Measurements from ENCODE around the gene IFT57. TPM values are rescaled to one million over a fixed set of nuclear protein-coding genes. Genes with fewer than 3 reads are reported as not detected.

IFT57 gene
- total RNA-seq, 1 donor from 2014 or later, result 43.1 TPM

- Mint-ChIP-seq H3K36me3 (peaks cover 23% of the 10 kb centered on the region), H3K4me3 (no peak overlapping the region), H3K9me3 (no peaks in the 10 kb centered on the region), H3K27me3 (ENCODE audit: low read depth) (no peaks in the 10 kb centered on the region), H3K4me1 (peaks cover 21% of the 10 kb centered on the region), H3K27ac (no peak overlapping the region)
- TF ChIP-seq, protein P1, sequence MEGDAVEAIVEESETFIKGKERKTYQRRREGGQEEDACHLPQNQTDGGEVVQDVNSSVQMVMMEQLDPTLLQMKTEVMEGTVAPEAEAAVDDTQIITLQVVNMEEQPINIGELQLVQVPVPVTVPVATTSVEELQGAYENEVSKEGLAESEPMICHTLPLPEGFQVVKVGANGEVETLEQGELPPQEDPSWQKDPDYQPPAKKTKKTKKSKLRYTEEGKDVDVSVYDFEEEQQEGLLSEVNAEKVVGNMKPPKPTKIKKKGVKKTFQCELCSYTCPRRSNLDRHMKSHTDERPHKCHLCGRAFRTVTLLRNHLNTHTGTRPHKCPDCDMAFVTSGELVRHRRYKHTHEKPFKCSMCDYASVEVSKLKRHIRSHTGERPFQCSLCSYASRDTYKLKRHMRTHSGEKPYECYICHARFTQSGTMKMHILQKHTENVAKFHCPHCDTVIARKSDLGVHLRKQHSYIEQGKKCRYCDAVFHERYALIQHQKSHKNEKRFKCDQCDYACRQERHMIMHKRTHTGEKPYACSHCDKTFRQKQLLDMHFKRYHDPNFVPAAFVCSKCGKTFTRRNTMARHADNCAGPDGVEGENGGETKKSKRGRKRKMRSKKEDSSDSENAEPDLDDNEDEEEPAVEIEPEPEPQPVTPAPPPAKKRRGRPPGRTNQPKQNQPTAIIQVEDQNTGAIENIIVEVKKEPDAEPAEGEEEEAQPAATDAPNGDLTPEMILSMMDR (IDR thresholded peaks at IDR 0.05; ENCODE audit: unreplicated experiment), result no peak
- no peak for DNase-seq (ENCODE audit: low spot score in 2 of 2, unreplicated experiment in 2 of 2)
Observed at GRCh38 chr3:108215871-108216270, 6.4 kb downstream of the IFT57 start.

DNA sequence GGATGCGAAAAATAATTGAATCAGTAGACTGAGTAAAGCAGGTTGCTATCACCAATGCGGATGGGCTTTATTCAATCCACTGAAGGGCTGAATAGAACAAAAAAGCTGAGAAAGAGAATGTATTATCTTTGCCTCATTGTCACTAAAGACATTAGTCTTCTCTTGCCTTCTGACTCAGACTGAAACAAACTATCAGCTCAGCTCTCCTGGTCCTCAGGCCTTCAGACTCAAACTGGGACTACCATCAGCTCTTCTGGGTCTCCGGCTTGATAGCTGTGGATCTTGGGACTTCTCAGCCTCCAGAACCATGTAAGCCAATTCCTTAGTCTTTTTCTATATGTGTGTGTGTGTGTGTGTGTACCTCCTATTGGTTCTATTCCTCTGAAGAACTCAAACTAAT lies 12.6 kb downstream of the IFT57 start:
- no peaks in the 10 kb centered on the region for H3K27me3 Mint-ChIP-seq (ENCODE audit: low read depth)
- no peak for DNase-seq (ENCODE audit: low spot score in 2 of 2, unreplicated experiment in 2 of 2)
- TF ChIP-seq, protein P1 (IDR thresholded peaks at IDR 0.05; ENCODE audit: unreplicated experiment), result no peak
- H3K36me3 Mint-ChIP-seq, result peaks cover 37% of the 10 kb centered on the region
- H3K9me3 Mint-ChIP-seq, result no peaks in the 10 kb centered on the region
- peaks cover 5% of the 10 kb centered on the region for H3K4me1 Mint-ChIP-seq
- no peak overlapping the region for H3K27ac Mint-ChIP-seq
- no peak overlapping the region for H3K4me3 Mint-ChIP-seq

GRCh38 chr3:108208831-108209230 lies 13.4 kb downstream of the IFT57 start:
- H3K27ac Mint-ChIP-seq, result no peak overlapping the region
- TF ChIP-seq, protein P1 (IDR thresholded peaks at IDR 0.05; ENCODE audit: unreplicated experiment), result no peak
- H3K36me3 Mint-ChIP-seq, result peaks cover 37% of the 10 kb centered on the region
- no peaks in the 10 kb centered on the region for H3K9me3 Mint-ChIP-seq
- H3K27me3 Mint-ChIP-seq (ENCODE audit: low read depth), result no peaks in the 10 kb centered on the region
- H3K4me3 Mint-ChIP-seq, result no peak overlapping the region
- H3K4me1 Mint-ChIP-seq, result peaks cover 5% of the 10 kb centered on the region
- no peak for DNase-seq (ENCODE audit: low spot score in 2 of 2, unreplicated experiment in 2 of 2)

DNA sequence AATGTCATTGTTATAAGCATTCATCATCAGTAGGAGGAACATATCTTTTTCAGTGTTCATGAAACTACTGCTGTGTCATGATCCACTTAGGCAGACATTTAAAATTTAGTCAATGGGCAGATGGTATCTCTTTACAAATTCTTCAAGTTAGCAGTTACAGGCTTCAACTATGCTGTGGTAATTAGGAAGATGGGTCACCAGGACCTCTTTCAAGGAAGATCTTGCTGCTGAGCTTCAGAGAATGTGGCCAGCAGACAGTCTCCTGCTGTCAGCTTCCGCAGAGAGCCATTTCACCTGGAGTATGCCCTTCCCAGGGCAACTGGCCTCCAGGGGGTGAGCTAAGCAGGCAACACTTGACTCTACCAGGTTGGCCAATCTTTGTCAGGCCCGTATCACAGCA lies 19.4 kb downstream of the IFT57 start:
- no peaks in the 10 kb centered on the region for H3K9me3 Mint-ChIP-seq
- H3K27ac Mint-ChIP-seq, result no peak overlapping the region
- no peak overlapping the region for H3K4me3 Mint-ChIP-seq
- TF ChIP-seq, protein P1 (IDR thresholded peaks at IDR 0.05; ENCODE audit: unreplicated experiment), result no peak
- H3K4me1 Mint-ChIP-seq, result no peaks in the 10 kb centered on the region
- peaks cover 15% of the 10 kb centered on the region for H3K36me3 Mint-ChIP-seq
- DNase-seq (ENCODE audit: low spot score in 2 of 2, unreplicated experiment in 2 of 2), result no peak
- H3K27me3 Mint-ChIP-seq (ENCODE audit: low read depth), result no peaks in the 10 kb centered on the region

GRCh38 chr3:108202080-108202479 lies 20.1 kb downstream of the IFT57 start:
- Mint-ChIP-seq H3K27me3 (ENCODE audit: low read depth) (no peaks in the 10 kb centered on the region), H3K36me3 (peaks cover 12% of the 10 kb centered on the region), H3K9me3 (no peaks in the 10 kb centered on the region), H3K4me1 (no peaks in the 10 kb centered on the region), H3K27ac (no peak overlapping the region), H3K4me3 (no peak overlapping the region)
- no peak for DNase-seq (ENCODE audit: low spot score in 2 of 2, unreplicated experiment in 2 of 2)
- TF ChIP-seq, protein P1 (IDR thresholded peaks at IDR 0.05; ENCODE audit: unreplicated experiment), result no peak

GRCh38 chr3:108201258-108201657 lies 21.0 kb downstream of the IFT57 start:
- H3K4me3 Mint-ChIP-seq, result no peak overlapping the region
- H3K27ac Mint-ChIP-seq, result no peak overlapping the region
- H3K4me1 Mint-ChIP-seq, result no peaks in the 10 kb centered on the region
- peaks cover 7% of the 10 kb centered on the region for H3K36me3 Mint-ChIP-seq
- DNase-seq (ENCODE audit: low spot score in 2 of 2, unreplicated experiment in 2 of 2), result no peak
- H3K27me3 Mint-ChIP-seq (ENCODE audit: low read depth), result no peaks in the 10 kb centered on the region
- H3K9me3 Mint-ChIP-seq, result no peaks in the 10 kb centered on the region
- TF ChIP-seq, protein P1 (IDR thresholded peaks at IDR 0.05; ENCODE audit: unreplicated experiment), result no peak
